Choroid plexus epithelial cell (primary cell): ENCODE results near the gene INPP5E.

ENCODE experiments used
- DNase-seq: peaks from one replicate; pipeline ENCODE4 v3.0.0-alpha.2; 2010; ENCODE audit warnings: low read depth
- H3K4me3 ChIP-seq: 2 replicates; pipeline ENCODE4 v1.5.1; 2011; ENCODE audit warnings: low read depth, mild to moderate bottlenecking, control low read depth, low read length, moderate library complexity
- TF ChIP-seq, protein P1 (sequence below): conservative IDR thresholded peaks from 2 replicates; pipeline ENCODE4 v1.5.1; 2011; ENCODE audit warnings: low read depth, mild to moderate bottlenecking, control low read depth, inconsistent platforms, low read length, moderate library complexity

Gene INPP5E

GRCh38 chr9:136439481-136440408 is at the start of gene INPP5E:
Gene INPP5E (minus strand): TSS chr9:136439845. CDS start chr9:136439419, 426 bp downstream.
- peak within 1 kb of the TSS; percentile 81 for H3K4me3 ChIP-seq
- peak; percentile 69 for DNase-seq
- TF ChIP-seq, protein P1, sequence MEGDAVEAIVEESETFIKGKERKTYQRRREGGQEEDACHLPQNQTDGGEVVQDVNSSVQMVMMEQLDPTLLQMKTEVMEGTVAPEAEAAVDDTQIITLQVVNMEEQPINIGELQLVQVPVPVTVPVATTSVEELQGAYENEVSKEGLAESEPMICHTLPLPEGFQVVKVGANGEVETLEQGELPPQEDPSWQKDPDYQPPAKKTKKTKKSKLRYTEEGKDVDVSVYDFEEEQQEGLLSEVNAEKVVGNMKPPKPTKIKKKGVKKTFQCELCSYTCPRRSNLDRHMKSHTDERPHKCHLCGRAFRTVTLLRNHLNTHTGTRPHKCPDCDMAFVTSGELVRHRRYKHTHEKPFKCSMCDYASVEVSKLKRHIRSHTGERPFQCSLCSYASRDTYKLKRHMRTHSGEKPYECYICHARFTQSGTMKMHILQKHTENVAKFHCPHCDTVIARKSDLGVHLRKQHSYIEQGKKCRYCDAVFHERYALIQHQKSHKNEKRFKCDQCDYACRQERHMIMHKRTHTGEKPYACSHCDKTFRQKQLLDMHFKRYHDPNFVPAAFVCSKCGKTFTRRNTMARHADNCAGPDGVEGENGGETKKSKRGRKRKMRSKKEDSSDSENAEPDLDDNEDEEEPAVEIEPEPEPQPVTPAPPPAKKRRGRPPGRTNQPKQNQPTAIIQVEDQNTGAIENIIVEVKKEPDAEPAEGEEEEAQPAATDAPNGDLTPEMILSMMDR, result peak; percentile 48

GRCh38 chr9:136488247-136489214 is 48.9 kb upstream of the INPP5E start:
- DNase-seq, result peak; percentile 44
- TF ChIP-seq, protein P1, result peak; percentile 92

DNA sequence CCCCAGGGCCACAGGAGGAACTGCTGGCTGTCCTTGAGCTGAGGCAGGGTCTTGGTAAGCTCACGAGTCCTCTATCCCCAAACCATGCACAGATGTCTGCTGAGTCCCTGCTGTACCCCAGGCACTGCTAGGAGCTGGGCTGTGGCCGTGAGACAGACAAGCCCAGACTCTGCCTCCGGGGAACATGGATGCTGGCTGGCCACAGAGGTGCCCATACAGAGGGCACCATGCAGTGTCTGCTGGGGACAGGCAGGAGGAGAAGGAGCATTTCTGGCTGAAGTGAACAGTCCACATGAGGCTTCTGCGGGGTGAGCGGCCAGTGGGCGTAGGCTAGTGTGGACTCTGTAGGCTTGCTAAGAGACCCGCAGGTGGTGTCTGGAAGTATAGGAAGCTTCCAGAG is 48.0 kb upstream of the INPP5E start:
- DNase-seq, result no peak
- TF ChIP-seq, protein P1, result no peak
- no peak overlapping the region for H3K4me3 ChIP-seq

More at GRCh38 chr9:136488247-136489214, 48.9 kb upstream of the INPP5E start:
- no peak overlapping the region for H3K4me3 ChIP-seq

DNA sequence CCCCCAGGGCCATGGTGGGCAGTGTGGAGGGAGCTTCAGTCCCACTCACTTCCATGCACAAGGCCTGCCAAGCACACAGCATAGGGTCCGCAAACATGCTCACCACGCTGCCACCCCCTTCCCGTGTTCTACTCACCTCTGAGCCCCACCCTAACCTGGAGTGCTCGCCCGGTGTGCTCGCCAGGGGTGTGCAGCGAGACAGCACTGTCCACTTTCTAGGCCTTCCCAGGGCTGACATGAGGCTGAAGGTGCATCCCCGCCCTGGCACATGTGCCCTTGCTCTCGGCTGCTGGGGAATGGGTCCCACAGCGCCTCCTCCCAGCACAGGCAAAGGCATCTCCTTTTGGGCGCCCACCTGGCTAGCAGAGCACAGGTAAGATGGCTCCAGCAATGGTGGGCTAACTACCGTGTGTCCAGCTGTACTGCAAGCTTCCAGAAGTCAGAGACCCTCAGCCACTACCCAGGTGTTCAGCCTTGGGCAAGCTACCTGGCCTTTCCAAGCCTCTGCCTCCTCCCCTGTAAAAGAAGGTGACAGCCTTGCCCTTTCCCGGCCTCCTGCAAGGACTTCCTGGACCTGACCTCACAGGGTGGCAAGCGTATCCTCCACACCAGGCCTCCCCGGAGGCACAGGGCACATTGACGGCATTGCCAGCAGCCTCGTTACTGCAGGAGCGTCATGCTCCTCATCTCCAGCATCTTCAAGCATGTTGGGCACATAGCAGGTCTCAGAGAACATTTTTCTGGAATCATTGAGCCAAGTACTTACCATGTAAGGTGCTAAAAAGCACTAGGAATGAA is 47.4 kb upstream of the INPP5E start:
- TF ChIP-seq, protein P1, result no peak
- DNase-seq, result no peak
- H3K4me3 ChIP-seq, result no peak overlapping the region

DNA sequence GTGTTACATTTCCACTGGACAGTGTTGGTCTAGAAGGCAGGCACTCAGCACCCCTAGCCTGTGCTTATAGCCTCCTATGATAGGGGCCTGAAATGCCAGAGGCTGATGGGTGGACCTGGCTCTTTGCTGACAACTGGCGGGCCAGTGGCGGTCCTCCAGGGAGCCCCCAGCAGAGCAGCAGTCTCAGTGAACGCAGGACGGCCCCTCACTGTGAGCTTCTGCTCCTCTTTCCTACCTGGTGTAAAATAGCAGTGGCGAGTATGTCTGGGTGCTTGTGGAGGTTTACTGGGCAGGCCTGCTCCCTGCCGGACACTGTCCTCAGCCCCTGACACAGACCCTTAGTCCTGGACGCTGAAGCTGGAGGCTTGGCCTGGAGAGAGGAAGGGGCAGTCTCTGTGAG is 46.5 kb upstream of the INPP5E start:
- H3K4me3 ChIP-seq, result no peak overlapping the region
- no peak for DNase-seq
- TF ChIP-seq, protein P1, result no peak
